Activated CD4-positive, alpha-beta memory T cell treated with anti-CD3 and anti-CD28 coated beads for 36 hours (primary cell): ENCODE results near the gene ZNF318. TPM values are rescaled to one million over a fixed set of nuclear protein-coding genes. Genes with fewer than 3 reads are reported as not detected.
"Not testable (repeated sequence)": the region's sequence is repeated elsewhere in the genome, so short reads cannot be mapped to it uniquely, and the experiment has no call there.

Experiments used
- CTCF ChIA-PET: fragments of 350-600 bp; sonication (Branson Sonifier 250); formaldehyde crosslinking; loops from one replicate; lab custom pipeline; 2021; ENCODE audit warnings: antibody characterized with exemption, inconsistent platforms; lab: Charles Lee
- POLR2A ChIA-PET: fragments of 350-600 bp; sonication (Branson Sonifier 250); formaldehyde crosslinking; loops from one replicate; lab custom pipeline; 2021; ENCODE audit warnings: antibody characterized with exemption; lab: Charles Lee
- DNase-seq: peaks from one replicate; pipeline ENCODE4 v3.0.0-alpha.2; 2020
- H3K27ac Mint-ChIP-seq: one replicate; pipeline ENCODE4 v1.8.0; 2021; ENCODE audit warnings: mixed read lengths
- H3K27me3 Mint-ChIP-seq: one replicate; pipeline ENCODE4 v1.8.0; 2021; ENCODE audit warnings: mixed read lengths
- H3K36me3 Mint-ChIP-seq: one replicate; pipeline ENCODE4 v1.8.0; 2021; ENCODE audit warnings: mixed read lengths
- H3K4me1 Mint-ChIP-seq: one replicate; pipeline ENCODE4 v1.8.0; 2021; ENCODE audit warnings: low read depth, mixed read lengths
- H3K4me3 Mint-ChIP-seq: one replicate; pipeline ENCODE4 v1.8.0; 2021; ENCODE audit warnings: mild to moderate bottlenecking, mixed read lengths
- H3K9me3 Mint-ChIP-seq: one replicate; pipeline ENCODE4 v1.8.0; 2021; ENCODE audit warnings: mixed read lengths
- intact Hi-C: fragments of 100-400 bp; cut with micrococcal nuclease; formaldehyde crosslinking; loops from one replicate; pipeline ENCODE4 v1.15.1; 2023
- total RNA-seq, 2 experiments: library from RNA; stranded (reverse); gene quantifications; one replicate each; pipeline ENCODE4 v1.2.3, GENCODE V29; 2021

The ZNF318 gene
- total RNA-seq, 2 experiments from 2014 or later, result 12.1 to 12.7 TPM

- POLR2A ChIA-PET, result interaction anchor here (1.4 kb wide), 1 partner anchor 12 kb away, joined by 3 read pairs; no protein-coding TSS in a partner anchor
- no peak within 1 kb of the TSS for H3K27ac Mint-ChIP-seq
Measured at GRCh38 chr6:43308101-43308989, 61.1 kb downstream of the ZNF318 start, which contains the start of gene CRIP3. TSS of gene CRIP3 (minus strand) at chr6:43308826. CDS start at chr6:43308792, 34 bp downstream.

GRCh38 chr6:43307451-43308100, 61.9 kb downstream of the ZNF318 start:
- Mint-ChIP-seq H3K27ac (no peak overlapping the region), H3K27me3 (no peaks in the 10 kb centered on the region), H3K4me3 (no peak overlapping the region), H3K4me1 (peaks cover 9% of the 10 kb centered on the region), H3K9me3 (no peaks in the 10 kb centered on the region), H3K36me3 (no peaks in the 10 kb centered on the region)
- POLR2A ChIA-PET, result interaction anchor here (1.4 kb wide), 1 partner anchor 11 kb away, joined by 3 read pairs; no protein-coding TSS in a partner anchor
- intact Hi-C loops, result no loop called here
- CTCF ChIA-PET, result interaction anchor here (0.9 to 3.4 kb wide), 15 partner anchors 11 to 203 kb away, joined by 3 to 24 read pairs (median 4); partner anchors contain the start of genes DNPH1, LRRC73 and ZNF318
- DNase-seq, result no peak

More at GRCh38 chr6:43308101-43308989, 61.1 kb downstream of the ZNF318 start, which contains the start of gene CRIP3:
- H3K27me3 Mint-ChIP-seq, result no peaks in the 10 kb centered on the region
- H3K4me3 Mint-ChIP-seq, result peak within 1 kb of the TSS; percentile 79
- peak; percentile 68 for DNase-seq
- H3K9me3 Mint-ChIP-seq, result no peaks in the 10 kb centered on the region
- CTCF ChIA-PET, result interaction anchor here (0.6 to 3.4 kb wide), 23 partner anchors 10 to 202 kb away, joined by 3 to 24 read pairs (median 4); partner anchors contain the start of genes DNPH1 and LRRC73
- H3K36me3 Mint-ChIP-seq, result no peaks in the 10 kb centered on the region
- peaks cover 9% of the 10 kb centered on the region for H3K4me1 Mint-ChIP-seq
- intact Hi-C loops, result no loop called here

- intact Hi-C loops, result no loop called here
- H3K27me3 Mint-ChIP-seq, result no peaks in the 10 kb centered on the region
- no peak overlapping the region for H3K27ac Mint-ChIP-seq
- no peaks in the 10 kb centered on the region for H3K9me3 Mint-ChIP-seq
- H3K36me3 Mint-ChIP-seq, result no peaks in the 10 kb centered on the region
- peaks cover 9% of the 10 kb centered on the region for H3K4me1 Mint-ChIP-seq
- CTCF ChIA-PET, result interaction anchor here (3.4 kb wide), 1 partner anchor 201 kb away, joined by 24 read pairs; no protein-coding TSS in a partner anchor
- no peak for DNase-seq
- no peak overlapping the region for H3K4me3 Mint-ChIP-seq
- POLR2A ChIA-PET, result no interaction called here
Measured at GRCh38 chr6:43306086-43306485, 63.4 kb downstream of the ZNF318 start.

GRCh38 chr6:43304882-43305281, 64.6 kb downstream of the ZNF318 start:
- ChIA-PET CTCF (no interaction called here), POLR2A (no interaction called here)
- H3K4me3 Mint-ChIP-seq, result no peak overlapping the region
- intact Hi-C loops, result no loop called here
- no peaks in the 10 kb centered on the region for H3K27me3 Mint-ChIP-seq
- H3K36me3 Mint-ChIP-seq, result no peaks in the 10 kb centered on the region
- no peak overlapping the region for H3K27ac Mint-ChIP-seq
- DNase-seq, result no peak
- no peaks in the 10 kb centered on the region for H3K9me3 Mint-ChIP-seq
- H3K4me1 Mint-ChIP-seq, result peaks cover 9% of the 10 kb centered on the region

- Mint-ChIP-seq H3K9me3 (no peaks in the 10 kb centered on the region), H3K36me3 (no peaks in the 10 kb centered on the region), H3K4me3 (no peak overlapping the region), H3K4me1 (peaks cover 8% of the 10 kb centered on the region), H3K27ac (no peak overlapping the region), H3K27me3 (no peaks in the 10 kb centered on the region)
- ChIA-PET CTCF (no interaction called here), POLR2A (no interaction called here)
- no peak for DNase-seq
- intact Hi-C loops, result no loop called here
Measured at GRCh38 chr6:43304361-43304760, 65.1 kb downstream of the ZNF318 start.

- POLR2A ChIA-PET, result no interaction called here
- no peak overlapping the region for H3K4me3 Mint-ChIP-seq
- no peaks in the 10 kb centered on the region for H3K27me3 Mint-ChIP-seq
- no peak overlapping the region for H3K27ac Mint-ChIP-seq
- intact Hi-C loops, result no loop called here
- no peak for DNase-seq
- H3K4me1 Mint-ChIP-seq, result peaks cover 3% of the 10 kb centered on the region
- no peaks in the 10 kb centered on the region for H3K36me3 Mint-ChIP-seq
- CTCF ChIA-PET, result no interaction called here
- no peaks in the 10 kb centered on the region for H3K9me3 Mint-ChIP-seq
Measured at GRCh38 chr6:43303751-43304331, 65.6 kb downstream of the ZNF318 start.

- CTCF ChIA-PET, H3K27ac Mint-ChIP-seq, H3K27me3 Mint-ChIP-seq, H3K36me3 Mint-ChIP-seq, H3K4me1 Mint-ChIP-seq, DNase-seq, POLR2A ChIA-PET, H3K4me3 Mint-ChIP-seq, intact Hi-C loops, H3K9me3 Mint-ChIP-seq: not testable (repeated sequence)
Measured at GRCh38 chr6:43303006-43303405, 66.4 kb downstream of the ZNF318 start.

- Mint-ChIP-seq H3K36me3 (no peaks in the 10 kb centered on the region), H3K9me3 (no peaks in the 10 kb centered on the region), H3K4me1 (no peaks in the 10 kb centered on the region), H3K4me3 (no peak overlapping the region), H3K27me3 (no peaks in the 10 kb centered on the region), H3K27ac (no peak overlapping the region)
- POLR2A ChIA-PET, result no interaction called here
- CTCF ChIA-PET, result no interaction called here
- intact Hi-C loops, result no loop called here
- no peak for DNase-seq
Measured at GRCh38 chr6:43302126-43302525, 67.3 kb downstream of the ZNF318 start.

GRCh38 chr6:43301081-43301870, 68.2 kb downstream of the ZNF318 start:
- no peaks in the 10 kb centered on the region for H3K4me1 Mint-ChIP-seq
- ChIA-PET CTCF (no interaction called here), POLR2A (no interaction called here)

GRCh38 chr6:43299338-43300293, 69.8 kb downstream of the ZNF318 start:
- no peak overlapping the region for H3K27ac Mint-ChIP-seq
- CTCF ChIA-PET, result interaction anchor here (0.6 to 0.9 kb wide), 2 partner anchors 17 to 36 kb away, joined by 3 read pairs; no protein-coding TSS in a partner anchor
- H3K27me3 Mint-ChIP-seq, result peaks cover 2% of the 10 kb centered on the region
- POLR2A ChIA-PET, result no interaction called here
- no peaks in the 10 kb centered on the region for H3K4me1 Mint-ChIP-seq
- no peak overlapping the region for H3K4me3 Mint-ChIP-seq
- intact Hi-C loops, result no loop called here
- no peak for DNase-seq
- no peaks in the 10 kb centered on the region for H3K9me3 Mint-ChIP-seq
- H3K36me3 Mint-ChIP-seq, result no peaks in the 10 kb centered on the region

More at GRCh38 chr6:43301081-43301870, 68.2 kb downstream of the ZNF318 start:
- Mint-ChIP-seq H3K27me3 (peaks cover 2% of the 10 kb centered on the region), H3K9me3 (no peaks in the 10 kb centered on the region), H3K36me3 (no peaks in the 10 kb centered on the region), H3K27ac (no peak overlapping the region), H3K4me3 (no peak overlapping the region)
- DNase-seq, result no peak
- intact Hi-C loops, result no loop called here
